ENCODE measurements around the gene TRPV5.

The TRPV5 gene

DNA sequence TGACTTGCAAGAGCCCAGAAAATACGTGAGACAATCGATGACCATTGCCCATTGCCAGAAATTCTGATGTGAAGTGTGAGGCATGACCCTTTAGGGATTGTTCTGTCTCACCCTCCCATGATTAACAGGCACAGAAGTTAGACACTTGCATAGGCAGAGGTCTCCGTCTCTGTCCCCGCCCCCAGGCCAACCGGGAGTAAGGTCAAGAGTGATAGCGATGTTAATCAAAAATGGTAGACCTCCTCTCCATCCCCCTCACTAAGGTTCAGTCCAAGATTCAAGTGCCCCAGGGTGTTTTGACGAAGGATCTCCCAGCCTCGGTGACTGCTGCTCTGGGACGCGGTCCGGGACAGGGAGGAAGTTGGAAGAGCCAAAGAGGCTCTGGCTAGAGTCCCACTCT is 25.3 kb downstream of the TRPV5 start:
- DNase-seq, result no peak

GRCh38 chr7:142906643-142907042 is 26.9 kb downstream of the TRPV5 start:
- no peak for DNase-seq

DNA sequence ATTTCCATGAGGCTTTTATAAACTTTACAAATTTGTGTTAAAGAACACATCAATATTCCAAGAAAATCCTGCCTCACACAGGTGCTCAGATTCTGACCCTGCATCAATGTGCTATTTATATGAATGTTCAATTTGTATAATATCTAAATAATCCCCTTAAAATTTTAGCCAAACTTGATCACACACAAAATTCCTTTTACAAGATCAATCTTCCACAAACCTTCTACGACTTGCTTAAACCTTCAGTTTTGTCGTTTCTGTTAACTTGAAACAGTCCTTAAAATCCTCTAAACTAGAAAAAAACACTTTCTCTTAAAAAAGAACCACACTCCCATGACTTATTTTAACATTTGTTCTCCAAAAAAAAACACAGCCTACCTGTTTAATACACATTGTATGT is 27.8 kb downstream of the TRPV5 start:
- no peak for DNase-seq

DNA sequence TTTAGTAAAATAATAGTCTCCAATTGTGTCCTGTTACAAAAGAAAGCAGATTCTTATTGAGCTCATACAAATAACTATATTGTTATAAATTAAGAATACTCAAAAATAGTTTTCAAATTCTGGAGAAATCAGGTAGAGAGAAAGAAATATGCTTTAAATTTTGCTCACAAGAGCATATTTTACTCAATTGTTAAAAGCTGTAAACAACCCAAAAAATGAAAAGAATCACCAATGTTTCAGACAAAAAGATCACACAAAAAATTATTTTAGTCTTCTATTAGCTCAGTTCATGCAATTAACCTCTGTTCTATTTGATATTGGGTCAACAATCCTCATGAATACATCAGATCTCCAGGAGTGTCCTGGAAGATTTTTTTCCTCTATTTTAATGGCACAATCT is 29.4 kb downstream of the TRPV5 start:
- DNase-seq, result no peak

DNA sequence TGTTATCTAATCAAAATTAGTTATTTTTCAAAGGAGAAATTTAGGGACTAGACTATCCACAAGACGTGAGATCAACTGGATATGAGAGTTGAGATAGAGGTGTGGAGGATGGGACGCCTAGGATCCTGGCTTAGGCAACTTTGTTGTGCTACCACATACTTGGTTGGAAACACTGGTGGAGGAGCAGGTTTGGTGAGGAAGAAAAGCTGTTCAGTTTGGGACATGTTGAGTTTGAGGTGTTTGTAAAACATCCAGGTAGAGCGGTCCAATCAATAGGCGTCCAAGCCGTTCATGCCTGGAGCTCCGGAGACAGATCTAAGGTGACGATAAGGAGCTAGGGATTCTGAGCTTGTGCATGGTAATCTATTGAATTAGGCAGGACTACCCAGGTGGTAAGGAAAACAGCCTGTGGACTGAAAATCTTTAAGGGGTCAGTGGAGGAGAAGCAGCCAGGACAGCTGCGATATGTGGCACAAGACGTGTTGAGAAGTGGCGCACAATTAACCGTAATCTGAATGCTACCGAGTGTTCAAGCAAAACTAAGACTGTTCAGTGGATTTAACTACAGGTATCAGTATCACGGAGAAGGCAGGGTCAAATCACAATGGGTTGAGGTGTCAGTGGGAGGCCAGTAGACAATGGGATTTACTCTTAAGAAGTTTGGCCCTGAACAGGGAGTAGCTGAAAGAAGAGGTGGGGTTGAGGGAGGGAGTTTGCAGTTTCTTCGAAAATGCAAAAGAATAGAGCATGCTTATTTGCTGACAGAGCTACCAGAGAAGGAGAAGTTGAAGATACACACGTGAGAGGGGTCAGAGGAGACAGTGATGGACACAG is 31.9 kb downstream of the TRPV5 start:
- no peak for DNase-seq

GRCh38 chr7:142899661-142900060 is 33.9 kb downstream of the TRPV5 start:
- DNase-seq, result no peak

- DNase-seq, result no peak
These were observed 35.0 kb downstream of the TRPV5 start for GRCh38 chr7:142898377-142899170.

GRCh38 chr7:142897691-142898090 is 35.9 kb downstream of the TRPV5 start:
- DNase-seq, result no peak

DNA sequence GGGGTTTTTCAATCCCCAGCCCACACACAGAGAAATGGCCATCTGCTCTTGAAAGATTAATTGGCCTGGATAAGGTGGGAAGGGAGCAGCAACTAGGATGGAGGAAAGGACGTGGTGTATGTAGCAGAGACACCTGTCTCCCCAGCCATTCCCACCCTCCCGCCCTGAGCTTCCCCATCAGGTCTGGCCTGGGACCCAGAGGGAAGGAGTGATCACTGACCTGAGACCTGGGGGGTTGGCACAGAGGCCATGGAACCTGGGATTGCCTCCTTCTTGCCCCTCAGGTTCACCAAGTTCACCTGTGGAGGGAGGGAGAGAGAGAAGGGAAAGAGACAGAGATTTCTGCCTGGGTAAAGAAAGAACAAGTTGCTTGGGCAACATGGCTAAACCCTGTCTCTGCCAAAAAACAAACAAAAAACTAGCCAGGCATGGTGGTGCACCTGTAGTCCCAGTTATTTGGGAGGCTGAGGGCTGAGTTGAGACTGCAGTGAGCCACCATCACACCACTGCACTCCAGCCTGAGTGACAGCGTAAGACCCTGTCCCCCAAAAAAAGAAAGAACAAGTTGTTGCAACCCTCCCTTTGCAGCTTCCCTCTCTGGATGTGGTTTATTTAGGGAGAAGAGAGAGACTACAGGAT is 36.7 kb downstream of the TRPV5 start:
- no peak for DNase-seq

DNA sequence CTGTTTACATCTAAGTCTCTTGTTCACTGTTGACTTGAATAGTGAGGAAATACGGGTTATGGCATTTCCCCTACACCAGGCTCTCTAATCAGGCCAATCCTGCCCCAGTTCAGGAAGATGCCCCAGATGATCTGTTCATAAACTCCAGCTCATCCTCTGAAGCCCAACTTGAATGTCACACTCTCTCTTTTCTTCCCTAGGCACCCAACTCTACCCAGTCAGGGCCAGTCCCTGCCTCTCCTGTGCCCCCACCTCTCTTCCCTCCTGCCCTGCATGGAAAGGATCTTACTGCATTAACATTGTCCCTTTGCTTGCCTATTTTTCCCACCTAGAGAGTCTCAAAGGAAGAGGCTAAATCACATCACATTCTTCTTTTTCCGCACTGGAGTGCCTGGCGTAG is 37.4 kb downstream of the TRPV5 start:
- no peak for DNase-seq

- DNase-seq, result no peak
These were observed 38.5 kb downstream of the TRPV5 start for GRCh38 chr7:142894985-142895593.

DNA sequence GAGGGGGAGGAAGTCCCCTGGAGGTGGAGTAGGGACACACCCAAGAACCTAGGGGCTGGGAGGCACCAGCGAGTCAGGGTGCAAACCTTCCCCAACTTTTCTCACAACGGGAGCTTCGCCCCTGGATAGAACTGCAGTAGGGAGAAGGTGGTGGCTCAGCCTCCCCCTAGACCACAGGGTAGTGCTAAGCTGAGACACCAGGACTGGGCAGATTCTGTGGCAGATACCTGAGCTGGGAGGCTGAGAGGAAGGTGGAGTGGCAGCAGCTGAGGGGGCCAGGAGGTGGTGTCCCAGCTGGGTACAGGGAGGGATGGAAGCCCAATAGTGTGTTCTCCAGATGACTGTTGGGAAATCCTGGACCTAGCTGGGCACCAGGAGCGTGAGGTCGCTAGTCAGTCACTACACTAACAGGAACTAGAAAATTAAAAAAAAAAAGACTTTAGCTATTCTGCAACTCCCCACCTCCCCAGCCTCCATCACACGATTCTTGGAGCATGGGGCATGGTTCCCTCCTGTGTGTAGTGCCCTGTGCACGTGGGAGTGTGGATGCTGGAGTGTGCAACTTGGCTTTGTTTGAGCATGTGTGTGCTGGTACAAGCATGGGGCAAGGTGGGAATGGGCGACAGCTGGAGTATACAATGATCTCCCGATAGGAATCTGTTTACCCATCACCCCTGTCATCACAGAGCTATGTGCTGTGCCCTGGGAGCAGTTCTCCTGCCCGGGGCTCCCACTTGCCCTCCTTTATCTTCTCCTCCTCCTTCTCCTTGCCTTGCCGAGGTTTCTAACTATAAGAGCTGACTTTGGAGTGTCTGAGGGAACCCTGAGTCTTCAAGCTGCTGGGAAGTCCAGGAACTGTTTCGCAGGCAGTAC is 39.2 kb downstream of the TRPV5 start:
- no peak for DNase-seq

DNA sequence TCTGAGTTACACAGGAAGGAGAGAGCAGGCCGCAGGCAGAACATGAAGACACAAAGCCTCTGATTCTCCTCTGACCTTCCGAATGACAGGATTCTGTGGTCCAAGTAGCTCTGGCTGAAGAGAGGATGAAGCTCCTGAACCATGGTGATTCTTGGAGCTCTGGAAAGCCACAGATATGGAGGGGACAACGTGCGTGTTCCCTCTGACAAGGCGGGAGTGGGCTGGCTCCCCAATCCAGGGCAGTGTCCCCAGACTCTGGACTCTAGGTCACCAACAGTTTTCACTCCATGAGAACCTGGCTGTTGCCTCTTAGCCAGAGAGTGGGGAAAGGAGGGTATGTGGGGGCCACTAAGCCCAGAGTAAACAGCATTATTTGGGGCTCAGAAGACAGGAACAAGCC is 40.6 kb downstream of the TRPV5 start:
- DNase-seq, result no peak

GRCh38 chr7:142891490-142892082 is 42.0 kb downstream of the TRPV5 start:
- DNase-seq, result no peak

- DNase-seq, result no peak
These were observed 42.6 kb downstream of the TRPV5 start for GRCh38 chr7:142890874-142891485.

- DNase-seq, result no peak
These were observed 43.7 kb downstream of the TRPV5 start for GRCh38 chr7:142889816-142890215.

GRCh38 chr7:142887282-142888015 is 46.1 kb downstream of the TRPV5 start:
- DNase-seq, result no peak

GRCh38 chr7:142886866-142887265 is 46.7 kb downstream of the TRPV5 start:
- DNase-seq, result no peak

GRCh38 chr7:142885311-142886230 is 48.0 kb downstream of the TRPV5 start, which contains the start of gene TRPV6:
Gene TRPV6 (minus strand): TSS chr7:142885745.
- DNase-seq, result no peak

- DNase-seq, result no peak
These were observed 49.3 kb downstream of the TRPV5 start for GRCh38 chr7:142884286-142884640.

Data from activated T-cell treated with anti-CD3 and anti-CD28 coated beads for 4 hours (primary cell).